Esophagus muscularis mucosa (tissue), 4 donors: ENCODE results near the gene HESX1.

ENCODE experiments used
- EP300 ChIP-seq: sonication (generic); formaldehyde crosslinking; IDR thresholded peaks from one replicate; pipeline ENCODE4 v1.6.1; 2017; ENCODE audit warnings: antibody characterized with exemption
- POLR2A ChIP-seq: fragments of 450-650 bp; IDR thresholded peaks from one replicate; pipeline ENCODE4 v1.6.1; 2017; ENCODE audit warnings: antibody characterized with exemption, moderate library complexity, mild to moderate bottlenecking, low read depth
- TF ChIP-seq, protein P1 (sequence below), 3 experiments: fragments of 200-600 bp in 2 of 3; fragments of 450-650 bp in 1 of 3; sonication (generic) in 2 of 3; IDR thresholded peaks; one replicate each; pipeline ENCODE4 v1.5.1; 2017 to 2019; ENCODE audit warnings: antibody characterized with exemption in 3 of 3, mild to moderate bottlenecking in 2 of 3, moderate library complexity in 1 of 3

DNA sequence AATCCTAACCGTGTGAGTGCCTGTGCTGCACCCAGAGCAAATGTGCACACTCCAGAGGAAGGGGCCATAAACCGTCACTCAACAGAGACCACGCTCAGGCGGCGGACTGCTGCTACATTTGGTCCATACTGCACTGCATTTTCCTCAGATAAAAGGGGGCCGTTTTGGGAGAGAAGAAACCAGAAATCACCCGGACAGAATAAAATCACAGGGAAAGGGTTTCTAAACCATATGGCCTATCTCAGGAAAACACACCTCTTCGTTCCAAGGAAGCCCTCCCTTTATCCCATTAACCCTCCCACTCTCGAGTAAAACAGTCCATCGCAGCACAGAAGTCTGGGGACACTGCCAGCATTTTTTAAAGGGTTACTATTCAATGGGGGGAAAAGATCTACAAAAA is 42.2 kb downstream of the HESX1 start:
- TF ChIP-seq, protein P1, sequence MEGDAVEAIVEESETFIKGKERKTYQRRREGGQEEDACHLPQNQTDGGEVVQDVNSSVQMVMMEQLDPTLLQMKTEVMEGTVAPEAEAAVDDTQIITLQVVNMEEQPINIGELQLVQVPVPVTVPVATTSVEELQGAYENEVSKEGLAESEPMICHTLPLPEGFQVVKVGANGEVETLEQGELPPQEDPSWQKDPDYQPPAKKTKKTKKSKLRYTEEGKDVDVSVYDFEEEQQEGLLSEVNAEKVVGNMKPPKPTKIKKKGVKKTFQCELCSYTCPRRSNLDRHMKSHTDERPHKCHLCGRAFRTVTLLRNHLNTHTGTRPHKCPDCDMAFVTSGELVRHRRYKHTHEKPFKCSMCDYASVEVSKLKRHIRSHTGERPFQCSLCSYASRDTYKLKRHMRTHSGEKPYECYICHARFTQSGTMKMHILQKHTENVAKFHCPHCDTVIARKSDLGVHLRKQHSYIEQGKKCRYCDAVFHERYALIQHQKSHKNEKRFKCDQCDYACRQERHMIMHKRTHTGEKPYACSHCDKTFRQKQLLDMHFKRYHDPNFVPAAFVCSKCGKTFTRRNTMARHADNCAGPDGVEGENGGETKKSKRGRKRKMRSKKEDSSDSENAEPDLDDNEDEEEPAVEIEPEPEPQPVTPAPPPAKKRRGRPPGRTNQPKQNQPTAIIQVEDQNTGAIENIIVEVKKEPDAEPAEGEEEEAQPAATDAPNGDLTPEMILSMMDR (IDR thresholded peaks at IDR 0.05) = no peak
- TF ChIP-seq POLR2A = no peak
- TF ChIP-seq EP300 = no peak
